ENCODE measurements around the gene NSRP1.

- no peak for TF ChIP-seq CTCF (IDR thresholded peaks at IDR 0.05)
- no peak for TF ChIP-seq ELF4 (CRISPR knock-in tag; IDR thresholded peaks at IDR 0.05; ENCODE audit: low read depth)
Measured at GRCh38 chr17:30068465-30068864, 48.2 kb upstream of the NSRP1 start.
